SK-N-MC (cell line): ENCODE measurements around the gene GPR157.

Experiments used
- EZH2 ChIP-seq: fragments of 200-600 bp; sonication (generic); IDR thresholded peaks from one replicate; pipeline ENCODE4 v1.6.1; 2017; ENCODE audit warnings: antibody characterized with exemption
- FOXP2 ChIP-seq: optimal IDR thresholded peaks from 2 replicates; pipeline ENCODE3; 2011; ENCODE audit warnings: mild to moderate bottlenecking, moderate library complexity; ENCODE audit not compliant: insufficient read depth; ENCODE audit errors: extremely low read length, control extremely low read depth
- POLR2AphosphoS5 ChIP-seq: IDR thresholded peaks from 2 replicates; pipeline ENCODE4 v1.6.1; 2012; ENCODE audit warnings: mild to moderate bottlenecking, low read depth, low read length, borderline replicate concordance

DNA sequence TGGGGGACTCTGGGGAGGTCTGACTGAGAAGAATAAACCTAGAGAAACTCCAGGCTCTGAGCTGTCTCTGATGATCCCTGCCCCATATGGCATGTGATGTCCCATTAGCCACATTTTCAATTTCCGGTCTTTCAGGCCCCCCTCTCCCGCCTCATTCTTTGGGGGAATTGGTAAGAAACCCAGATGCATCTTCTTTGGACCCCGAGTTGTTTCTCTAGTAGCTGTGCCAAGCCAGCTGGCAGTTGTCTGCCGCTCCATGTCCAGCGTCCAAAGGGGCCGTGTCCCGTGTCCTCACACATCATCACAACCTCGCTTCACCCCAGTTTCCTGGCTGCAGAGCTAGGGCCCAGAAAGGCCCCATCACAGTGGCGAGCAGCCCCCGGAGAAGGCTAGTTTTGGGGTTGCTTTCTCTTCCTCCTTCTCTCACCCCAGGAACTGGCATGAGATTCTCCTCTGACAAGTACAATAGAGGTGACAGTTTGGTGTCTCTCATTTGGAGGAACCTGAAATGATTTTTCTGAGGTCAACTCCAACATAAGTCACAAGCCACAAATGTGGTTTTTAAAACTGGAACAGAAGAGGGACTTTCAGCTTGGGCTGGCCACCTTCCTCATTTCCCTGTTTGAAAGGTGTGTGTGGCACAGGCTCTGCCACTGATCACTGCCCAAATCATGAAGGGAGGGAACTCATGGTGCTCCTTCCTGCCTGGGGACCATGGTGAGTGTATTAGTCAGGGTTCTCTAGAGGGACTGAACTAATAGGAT is 6.4 kb upstream of the GPR157 start:
- TF ChIP-seq POLR2AphosphoS5: no peak
- TF ChIP-seq EZH2: no peak
- TF ChIP-seq FOXP2: no peak
